HG03060 (cell line): ENCODE results near the gene MYH7B.

Source experiments
- ATAC-seq: cut with Tn5 transposase; IDR thresholded peaks from one replicate; pipeline ENCODE4 v1.9.1; 2021; ENCODE audit warnings: low read depth, moderate number of reproducible peaks; ENCODE audit not compliant: unreplicated experiment

The MYH7B gene

DNA sequence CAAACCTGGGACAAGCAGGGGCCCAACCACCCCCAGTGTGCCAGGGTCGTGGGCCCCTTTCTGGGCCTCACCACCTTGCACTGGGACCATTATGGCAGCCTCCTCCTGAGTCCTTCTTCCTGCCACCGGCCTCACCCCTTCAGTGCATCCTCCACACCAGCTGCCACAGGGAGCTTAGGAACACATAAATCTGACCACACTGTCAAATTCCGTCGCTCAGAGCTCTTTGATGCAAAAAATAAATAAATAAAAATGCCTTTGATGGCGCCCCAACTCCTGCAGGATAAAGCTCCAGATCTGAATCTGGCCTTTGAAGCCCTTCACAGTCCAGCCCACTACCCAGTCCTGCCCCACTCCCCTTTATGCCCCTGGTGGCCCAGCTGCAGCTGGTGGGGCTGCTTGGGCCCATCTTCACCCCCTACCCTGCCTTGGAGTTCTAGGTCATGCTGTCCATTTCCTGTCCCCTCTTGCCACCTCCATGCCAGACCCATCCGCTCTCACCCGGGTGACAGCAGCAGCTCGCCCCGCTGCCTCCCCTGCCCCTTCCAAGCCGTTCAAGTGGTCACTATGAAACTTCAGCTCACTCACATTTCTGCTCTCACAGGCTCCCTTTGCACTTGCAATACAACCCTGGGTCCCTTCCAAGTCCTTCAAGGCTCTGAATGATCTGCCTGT lies 16.0 kb downstream of the MYH7B start:
- no peak for ATAC-seq

GRCh38 chr20:34974246-34974645 lies 18.6 kb downstream of the MYH7B start:
- ATAC-seq, result no peak

GRCh38 chr20:34976286-34976685 lies 20.6 kb downstream of the MYH7B start:
- ATAC-seq, result no peak

DNA sequence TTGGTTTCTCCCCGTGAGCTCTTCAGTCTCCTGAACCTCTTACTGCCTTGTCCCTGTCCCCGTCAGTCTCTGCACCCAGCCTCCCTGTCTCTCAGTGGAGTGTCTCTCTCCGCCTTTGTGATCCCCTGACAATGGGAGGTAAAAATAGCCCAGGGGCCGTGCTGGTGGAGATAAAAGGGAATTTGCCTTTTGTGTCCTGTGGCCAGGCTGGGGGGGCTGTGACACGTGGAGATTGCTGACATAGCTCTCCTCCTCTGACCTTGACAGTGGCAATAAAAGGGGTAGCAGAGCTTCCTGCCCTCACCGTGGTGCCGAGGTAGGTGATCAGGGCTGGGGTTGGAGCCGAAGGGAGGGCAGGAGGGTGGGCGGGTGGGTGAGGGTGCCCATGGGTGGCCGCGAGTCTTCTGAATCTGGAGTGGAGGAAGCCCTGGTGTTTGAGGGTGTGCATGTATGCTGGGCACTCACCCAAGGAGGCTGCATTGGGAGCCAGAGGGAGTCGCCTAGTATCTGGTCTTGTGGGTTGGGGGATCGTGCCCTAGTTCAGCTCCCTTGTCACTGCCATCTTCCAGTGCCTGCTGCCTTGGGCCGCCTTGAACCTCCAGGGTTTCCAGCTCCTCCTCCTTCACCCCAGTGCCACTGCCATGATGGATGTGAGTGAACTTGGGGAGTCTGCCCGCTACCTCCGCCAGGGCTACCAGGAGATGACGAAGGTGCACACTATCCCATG lies 21.9 kb downstream of the MYH7B start:
- no peak for ATAC-seq

DNA sequence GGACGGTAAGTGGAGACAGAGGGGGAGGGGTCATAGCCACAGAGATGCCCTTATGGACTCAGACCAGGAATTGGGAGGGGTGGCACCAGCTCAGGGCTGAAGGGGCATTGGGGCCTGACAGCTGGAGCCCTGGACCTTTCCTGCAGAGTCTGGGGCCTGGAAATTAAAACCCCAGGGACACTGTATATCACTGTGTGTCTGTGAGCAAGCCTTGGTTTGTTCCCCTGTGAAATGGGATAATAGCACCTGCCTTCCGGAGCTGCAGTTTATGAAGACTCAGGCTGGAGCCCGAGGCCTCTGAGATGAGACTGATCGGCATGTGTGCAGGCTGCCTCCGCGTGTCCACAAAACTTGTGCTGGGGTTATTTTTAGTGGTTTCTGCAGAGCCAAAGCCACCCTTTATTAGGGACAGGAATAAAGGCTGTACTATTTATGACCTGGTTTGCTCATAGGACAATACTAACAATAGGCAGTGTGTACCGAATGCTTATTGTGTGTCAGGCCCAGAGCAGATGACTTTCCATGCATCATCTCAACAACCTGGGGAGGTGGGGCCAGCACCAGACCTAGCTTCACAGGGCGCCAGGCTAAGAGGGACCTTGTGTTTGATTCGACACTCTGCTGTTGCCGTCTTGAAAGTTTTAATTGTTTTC lies 22.6 kb downstream of the MYH7B start:
- no peak for ATAC-seq

GRCh38 chr20:34979366-34980153 lies 23.9 kb downstream of the MYH7B start:
- no peak for ATAC-seq

GRCh38 chr20:34980543-34981233 lies 25.0 kb downstream of the MYH7B start:
- no peak for ATAC-seq

- no peak for ATAC-seq
Observed at GRCh38 chr20:34982270-34983088, 26.8 kb downstream of the MYH7B start.

- no peak for ATAC-seq
Observed at GRCh38 chr20:34983089-34983820, 27.6 kb downstream of the MYH7B start.

- no peak for ATAC-seq
Observed at GRCh38 chr20:34983995-34984735, 28.5 kb downstream of the MYH7B start.

DNA sequence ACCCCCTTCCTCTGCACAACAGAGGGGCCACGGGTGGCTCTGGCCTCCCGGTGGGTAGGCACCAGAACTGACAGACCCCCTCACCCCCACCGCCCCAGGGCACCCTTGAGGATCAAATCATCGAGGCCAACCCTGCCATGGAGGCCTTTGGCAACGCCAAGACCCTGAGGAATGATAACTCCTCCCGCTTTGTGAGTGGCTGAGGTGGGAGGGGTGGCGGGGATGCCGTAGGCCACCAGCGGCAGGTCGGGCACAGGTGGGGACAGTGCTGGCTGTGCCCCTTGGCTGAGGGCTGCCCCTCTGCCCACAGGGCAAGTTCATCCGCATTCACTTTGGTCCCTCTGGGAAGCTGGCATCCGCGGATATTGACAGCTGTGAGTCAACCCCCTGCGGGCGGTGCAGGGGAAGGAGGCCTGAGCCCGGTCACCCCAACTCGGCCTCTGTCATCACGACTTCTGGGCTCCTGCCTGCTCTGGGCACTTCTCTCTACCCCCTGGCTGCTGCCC lies 29.1 kb downstream of the MYH7B start:
- ATAC-seq, result no peak

DNA sequence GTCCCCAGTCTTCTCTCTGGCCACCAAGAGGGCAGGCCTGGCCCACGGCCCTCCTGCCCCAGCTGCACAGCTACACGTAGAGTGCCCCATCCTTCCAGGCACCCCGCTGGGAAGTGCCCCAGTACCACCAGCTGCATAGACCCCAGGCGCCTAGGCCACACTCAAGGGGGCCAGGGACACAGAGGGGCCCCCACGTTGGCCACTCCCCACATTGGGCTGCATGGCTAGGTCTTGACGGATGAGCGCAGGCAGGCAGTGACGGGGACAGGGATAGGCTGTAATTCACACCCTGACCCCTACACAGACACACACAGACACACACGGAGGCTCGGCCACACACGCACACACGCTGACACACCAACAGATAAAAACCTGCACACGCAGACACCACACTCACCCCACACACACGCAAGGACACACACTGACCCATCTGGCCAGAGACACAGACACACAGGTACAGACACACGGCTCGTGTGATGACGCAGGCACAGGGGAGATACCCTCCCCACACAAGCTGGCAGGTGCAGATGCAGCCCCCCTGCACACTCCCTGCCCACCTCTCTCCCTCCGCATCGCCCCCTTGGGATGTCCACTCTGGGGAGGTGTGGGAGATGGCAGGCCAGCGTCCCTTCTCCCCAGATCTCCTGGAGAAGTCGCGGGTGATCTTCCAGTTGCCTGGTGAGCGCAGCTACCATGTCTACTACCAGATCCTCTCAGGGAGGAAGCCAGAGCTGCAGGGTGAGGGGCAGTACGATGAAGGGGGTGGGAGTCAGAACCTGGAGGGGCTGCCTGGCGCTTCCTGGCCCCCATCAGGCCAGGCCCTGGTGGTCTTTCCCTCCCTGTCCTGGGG lies 30.0 kb downstream of the MYH7B start:
- no peak for ATAC-seq

- ATAC-seq, result no peak
Observed at GRCh38 chr20:34986311-34987287, 30.9 kb downstream of the MYH7B start.

DNA sequence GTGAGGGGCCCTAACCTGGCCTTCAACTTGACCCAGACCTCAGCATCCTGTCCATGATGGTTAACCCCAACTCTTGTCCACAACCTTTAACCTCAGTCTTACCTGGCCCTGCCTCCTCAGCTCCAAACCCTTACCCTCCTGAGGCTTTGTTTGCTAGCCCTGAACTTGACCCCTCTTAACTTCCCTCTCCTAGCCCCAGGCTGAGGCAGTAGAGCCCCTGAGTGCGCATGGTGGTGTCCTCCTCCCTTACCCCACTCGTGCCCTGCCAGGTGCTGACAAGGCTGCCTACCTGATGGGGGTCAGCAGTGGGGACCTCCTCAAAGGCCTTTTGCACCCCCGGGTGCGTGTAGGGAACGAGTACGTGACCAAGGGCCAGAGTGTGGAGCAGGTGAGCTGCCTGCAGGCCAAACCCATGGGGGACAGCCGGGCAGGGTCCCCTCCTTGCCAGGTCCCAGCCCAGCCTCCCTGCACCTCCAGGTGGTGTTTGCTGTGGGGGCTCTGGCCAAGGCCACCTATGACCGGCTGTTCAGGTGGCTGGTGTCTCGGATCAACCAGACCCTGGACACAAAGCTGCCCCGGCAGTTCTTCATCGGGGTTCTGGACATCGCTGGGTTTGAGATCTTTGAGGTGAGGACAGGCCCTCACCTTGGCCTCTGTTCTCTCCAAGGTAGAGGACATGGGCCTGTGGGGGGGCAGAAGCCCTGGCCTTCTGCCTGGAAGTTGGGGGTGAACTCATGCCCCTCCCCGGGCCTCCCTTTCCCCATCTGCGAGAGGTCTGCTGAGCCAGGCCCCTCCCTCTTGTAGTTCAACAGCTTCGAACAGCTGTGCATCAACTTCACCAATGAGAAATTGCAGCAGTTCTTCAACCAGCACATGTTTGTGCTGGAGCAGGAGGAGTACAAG lies 31.9 kb downstream of the MYH7B start:
- ATAC-seq, result no peak

GRCh38 chr20:34988191-34988540 lies 32.5 kb downstream of the MYH7B start:
- ATAC-seq, result no peak
